ENCODE results near the gene SMC3.

GRCh38 chr10:110629680-110630191 lies 62.2 kb downstream of the SMC3 start:
- no peak for TF ChIP-seq CTCF (conservative IDR thresholded peaks at IDR 0.05; ENCODE audit: low read depth, low read length)
- no peak for TF ChIP-seq EZH2 (IDR thresholded peaks at IDR 0.05; ENCODE audit: low read length, unreplicated experiment)
